OCI-LY3 (cell line): ENCODE measurements around the gene ISG15.
"Not testable (repeated sequence)": the region's sequence is repeated elsewhere in the genome, so short reads cannot be mapped to it uniquely, and the experiment has no call there.

Experiments
- EZH2phosphoT487 ChIP-seq: fragments of 200-600 bp; shearing (Covaris generic); IDR thresholded peaks from 2 replicates; pipeline ENCODE4 v1.6.1; 2018; ENCODE audit warnings: antibody characterized with exemption, mixed run types, low read depth
- TF ChIP-seq, protein P1 (sequence below): fragments of 200-600, 300-600 bp; sonication (generic); IDR thresholded peaks from 2 replicates; pipeline ENCODE4 v1.5.1; 2014; ENCODE audit warnings: antibody characterized with exemption, low read length, low read depth

DNA sequence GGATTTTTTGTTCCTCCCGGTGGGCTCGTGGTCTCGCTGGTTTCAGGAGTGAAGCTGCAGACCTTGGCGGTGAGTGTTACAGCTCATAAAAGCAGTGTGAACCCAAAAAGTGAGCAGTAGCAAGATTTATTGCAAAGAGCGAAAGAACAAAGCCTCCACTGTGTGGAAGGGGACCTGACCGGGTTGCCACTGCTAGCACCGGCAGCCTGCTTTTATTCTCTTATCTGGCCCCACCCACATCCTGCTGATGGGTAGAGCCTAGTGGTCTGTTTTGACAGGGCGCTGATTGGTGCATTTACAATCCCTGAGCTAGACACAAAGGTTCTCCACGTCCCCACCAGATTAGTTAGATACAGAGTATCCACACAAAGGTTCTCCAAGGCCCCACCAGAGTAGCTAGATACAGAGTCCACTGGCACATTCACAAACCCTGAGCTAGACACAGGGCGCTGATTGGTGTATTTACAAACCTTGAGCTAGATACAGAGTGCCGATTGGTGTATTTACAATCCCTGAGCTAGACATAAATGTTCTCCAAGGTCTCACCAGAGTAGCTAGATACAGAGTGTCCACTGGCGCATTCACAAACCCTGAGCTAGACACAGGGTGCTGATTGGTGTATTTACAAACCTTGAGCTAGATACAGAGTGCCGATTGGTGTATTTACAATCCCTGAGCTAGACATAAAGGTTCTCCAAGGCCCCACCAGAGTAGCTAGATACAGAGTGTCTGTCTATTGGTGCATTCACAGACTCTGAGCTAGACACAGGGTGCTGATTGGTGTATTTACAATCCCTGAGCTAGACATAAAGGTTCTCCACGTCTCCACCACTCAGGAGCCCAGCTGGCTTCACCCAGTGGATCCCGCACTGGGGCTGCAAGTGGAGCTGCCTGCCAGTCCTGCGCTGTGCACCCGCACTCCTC lies 4.4 kb downstream of the ISG15 start:
- TF ChIP-seq, protein P1, sequence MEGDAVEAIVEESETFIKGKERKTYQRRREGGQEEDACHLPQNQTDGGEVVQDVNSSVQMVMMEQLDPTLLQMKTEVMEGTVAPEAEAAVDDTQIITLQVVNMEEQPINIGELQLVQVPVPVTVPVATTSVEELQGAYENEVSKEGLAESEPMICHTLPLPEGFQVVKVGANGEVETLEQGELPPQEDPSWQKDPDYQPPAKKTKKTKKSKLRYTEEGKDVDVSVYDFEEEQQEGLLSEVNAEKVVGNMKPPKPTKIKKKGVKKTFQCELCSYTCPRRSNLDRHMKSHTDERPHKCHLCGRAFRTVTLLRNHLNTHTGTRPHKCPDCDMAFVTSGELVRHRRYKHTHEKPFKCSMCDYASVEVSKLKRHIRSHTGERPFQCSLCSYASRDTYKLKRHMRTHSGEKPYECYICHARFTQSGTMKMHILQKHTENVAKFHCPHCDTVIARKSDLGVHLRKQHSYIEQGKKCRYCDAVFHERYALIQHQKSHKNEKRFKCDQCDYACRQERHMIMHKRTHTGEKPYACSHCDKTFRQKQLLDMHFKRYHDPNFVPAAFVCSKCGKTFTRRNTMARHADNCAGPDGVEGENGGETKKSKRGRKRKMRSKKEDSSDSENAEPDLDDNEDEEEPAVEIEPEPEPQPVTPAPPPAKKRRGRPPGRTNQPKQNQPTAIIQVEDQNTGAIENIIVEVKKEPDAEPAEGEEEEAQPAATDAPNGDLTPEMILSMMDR = not testable (repeated sequence)
- not testable (repeated sequence) for TF ChIP-seq EZH2phosphoT487
